H9 (cell line): Measurements from ENCODE around the gene RCN2. TPM values are rescaled to one million over a fixed set of nuclear protein-coding genes. Genes with fewer than 3 reads are reported as not detected.
A peak's percentile ranks its signal among the peaks of the same experiment; 100 is the strongest.

ENCODE experiments used
- DNase-seq: peaks from one replicate; pipeline ENCODE4 v3.0.0-alpha.2; 2017
- H2AFZ ChIP-seq: one replicate; pipeline ENCODE4 v1.6.1; 2013; ENCODE audit warnings: mild to moderate bottlenecking, low read length, control low read depth, moderate library complexity
- H2AK5ac ChIP-seq: 2 replicates; pipeline ENCODE4 v1.6.1; 2013; ENCODE audit warnings: low read length, control low read depth, mixed read lengths; ENCODE audit not compliant: insufficient read length
- H2BK120ac ChIP-seq: one replicate; pipeline ENCODE4 v1.6.1; 2013; ENCODE audit warnings: low read depth, mild to moderate bottlenecking, low read length, control low read depth, inconsistent platforms; ENCODE audit not compliant: poor library complexity, severe bottlenecking
- H2BK12ac ChIP-seq: 2 replicates; pipeline ENCODE4 v1.6.1; 2013; ENCODE audit warnings: low read length, control low read depth, mixed read lengths, low read depth; ENCODE audit not compliant: insufficient read length
- H2BK15ac ChIP-seq: 2 replicates; pipeline ENCODE4 v1.6.1; 2013; ENCODE audit warnings: low read depth, low read length, control low read depth
- H2BK20ac ChIP-seq: one replicate; pipeline ENCODE4 v1.6.1; 2013; ENCODE audit warnings: low read depth, mild to moderate bottlenecking, low read length, control low read depth, inconsistent platforms; ENCODE audit not compliant: poor library complexity, severe bottlenecking
- H2BK5ac ChIP-seq: 2 replicates; pipeline ENCODE4 v1.6.1; 2013; ENCODE audit warnings: low read length, control low read depth, mixed read lengths; ENCODE audit not compliant: insufficient read length
- H3K14ac ChIP-seq: 2 replicates; pipeline ENCODE4 v1.6.1; 2013; ENCODE audit warnings: low read length, control low read depth; ENCODE audit not compliant: insufficient read depth
- H3K18ac ChIP-seq: 2 replicates; pipeline ENCODE4 v1.6.1; 2013; ENCODE audit warnings: low read depth, mild to moderate bottlenecking, mixed read lengths, low read length, control low read depth; ENCODE audit not compliant: insufficient read length
- H3K23ac ChIP-seq: 2 replicates; pipeline ENCODE4 v1.6.1; 2013; ENCODE audit warnings: low read length, control low read depth, mixed read lengths, low read depth; ENCODE audit not compliant: insufficient read length
- H3K23me2 ChIP-seq: 2 replicates; pipeline ENCODE4 v1.6.1; 2013; ENCODE audit warnings: low read depth, mild to moderate bottlenecking, mixed read lengths, low read length, control low read depth; ENCODE audit not compliant: insufficient read length, poor library complexity, severe bottlenecking
- H3K27ac ChIP-seq: 2 replicates; pipeline ENCODE4 v1.5.1; 2013; ENCODE audit warnings: low read length, control low read depth, mixed read lengths, low read depth; ENCODE audit not compliant: insufficient read length
- H3K27me3 ChIP-seq: 2 replicates; pipeline ENCODE4 v1.6.1; 2013; ENCODE audit warnings: low read length, control low read depth, inconsistent platforms; ENCODE audit not compliant: insufficient read depth
- H3K4ac ChIP-seq: 2 replicates; pipeline ENCODE4 v1.6.1; 2013; ENCODE audit warnings: low read depth, mild to moderate bottlenecking, control low read depth, inconsistent platforms, low read length, moderate library complexity
- H3K4me1 ChIP-seq: 2 replicates; pipeline ENCODE4 v1.6.1; 2013; ENCODE audit warnings: low read length, control low read depth, inconsistent platforms; ENCODE audit not compliant: insufficient read depth
- H3K4me2 ChIP-seq: 2 replicates; pipeline ENCODE4 v1.6.1; 2013; ENCODE audit warnings: low read length, control low read depth, mixed read lengths; ENCODE audit not compliant: insufficient read length, insufficient read depth
- H3K56ac ChIP-seq: 2 replicates; pipeline ENCODE4 v1.6.1; 2013; ENCODE audit warnings: low read depth, mild to moderate bottlenecking, mixed read lengths, low read length, control low read depth; ENCODE audit not compliant: insufficient read length
- H3K79me1 ChIP-seq: 2 replicates; pipeline ENCODE4 v1.6.1; 2013; ENCODE audit warnings: low read depth, mild to moderate bottlenecking, moderate library complexity, low read length, control low read depth, inconsistent platforms; ENCODE audit not compliant: insufficient read depth, poor library complexity, severe bottlenecking
- H3K79me2 ChIP-seq: 2 replicates; pipeline ENCODE4 v1.6.1; 2013; ENCODE audit warnings: low read length, control low read depth, inconsistent platforms; ENCODE audit not compliant: insufficient read depth
- H3K9ac ChIP-seq: 2 replicates; pipeline ENCODE4 v1.6.1; 2013; ENCODE audit warnings: low read length, control low read depth, mixed read lengths; ENCODE audit not compliant: insufficient read length; ENCODE audit errors: extremely low read depth
- H3K9me3 ChIP-seq: one replicate; pipeline ENCODE4 v1.6.1; 2013; ENCODE audit warnings: low read depth, low read length, inconsistent platforms; ENCODE audit not compliant: control insufficient read depth
- H3T11ph ChIP-seq: one replicate; pipeline ENCODE4 v1.6.1; 2013; ENCODE audit warnings: mild to moderate bottlenecking, low read length, control low read depth, inconsistent platforms
- H4K20me1 ChIP-seq: one replicate; pipeline ENCODE4 v1.6.1; 2013; ENCODE audit not compliant: control insufficient read depth, insufficient read length, insufficient read depth
- H4K5ac ChIP-seq: 2 replicates; pipeline ENCODE4 v1.6.1; 2013; ENCODE audit warnings: low read depth, mild to moderate bottlenecking, mixed read lengths, low read length, control low read depth; ENCODE audit not compliant: insufficient read length
- H4K8ac ChIP-seq: replicated peaks from 2 replicates; pipeline ENCODE4 v1.6.1; 2013; ENCODE audit warnings: low read length, control low read depth, mixed read lengths, low read depth; ENCODE audit not compliant: insufficient read length
- H4K91ac ChIP-seq: 2 replicates; pipeline ENCODE4 v1.6.1; 2013; ENCODE audit warnings: low read depth, mild to moderate bottlenecking, moderate library complexity, mixed read lengths, low read length, control low read depth; ENCODE audit not compliant: insufficient read length
- H3K27ac Mint-ChIP-seq, 3 experiments: 2 replicates in 2 of 3; 3 replicates in 1 of 3; pipeline ENCODE4 v1.8.0; 2020 to 2021; ENCODE audit warnings: mixed read lengths in 3 of 3, mild to moderate bottlenecking in 1 of 3, moderate library complexity in 1 of 3
- H3K27me3 Mint-ChIP-seq: 2 replicates; pipeline ENCODE4 v1.8.0; 2021; ENCODE audit warnings: low read depth, mild to moderate bottlenecking, moderate library complexity, mixed read lengths
- H3K36me3 Mint-ChIP-seq, 3 experiments: 2 replicates in 2 of 3; 3 replicates in 1 of 3; pipeline ENCODE4 v1.8.0; 2020 to 2021; ENCODE audit warnings: low read depth in 3 of 3, mixed read lengths in 3 of 3; ENCODE audit not compliant: insufficient read depth in 1 of 3
- H3K4me1 Mint-ChIP-seq, 2 experiments: 2 replicates each; pipeline ENCODE4 v1.8.0; 2020; ENCODE audit warnings: mixed read lengths in 2 of 2
- H3K4me3 Mint-ChIP-seq, 2 experiments: 2 replicates in 1 of 2; 3 replicates in 1 of 2; pipeline ENCODE4 v1.8.0; 2020 to 2021; ENCODE audit warnings: mild to moderate bottlenecking in 2 of 2, mixed read lengths in 2 of 2, moderate library complexity in 1 of 2
- H3K9me3 Mint-ChIP-seq, 2 experiments: 2 replicates in 1 of 2; 3 replicates in 1 of 2; pipeline ENCODE4 v1.8.0; 2020; ENCODE audit warnings: mild to moderate bottlenecking in 2 of 2, mixed read lengths in 2 of 2, moderate library complexity in 1 of 2
- CTCF ChIP-seq: fragments of 200-600 bp; sonication (generic); conservative IDR thresholded peaks from 3 replicates; pipeline ENCODE4 v1.8.0; 2021; ENCODE audit warnings: antibody characterized with exemption, mild to moderate bottlenecking
- WGBS: extraction: QIAGEN DNeasy Blood & Tissue Kit; methylation state at CpG from one replicate; pipeline ENCODE4 v1.1.7; 2013; ENCODE audit warnings: missing lambda C conversion rate, low lambda C conversion rate, mixed read lengths; ENCODE audit not compliant: insufficient read length; ENCODE audit errors: extremely low coverage; 5-methylcytosine and 5-hydroxymethylcytosine counted together
- total RNA-seq: library from RNA; stranded (reverse); gene quantifications from 2 replicates; pipeline ENCODE4 v1.2.1, GENCODE V29; 2021

Gene RCN2
- total RNA-seq, 1 experiment from 2014 or later, result 139 TPM

GRCh38 chr15:76967067-76967466, 35.5 kb downstream of the RCN2 start:
- Histone ChIP-seq H3K4me1 (no peaks in the 10 kb centered on the region), H3K79me2 (no peaks in the 10 kb centered on the region), H3K9ac (no peak overlapping the region), H3K27me3 (no peaks in the 10 kb centered on the region), H3K79me1 (no peaks in the 10 kb centered on the region), H2AFZ (no peak overlapping the region), H3K9me3 (no peaks in the 10 kb centered on the region), H2BK15ac (no peak overlapping the region), H3K23ac (no peak overlapping the region), H3K4ac (no peak overlapping the region), H3T11ph (peak overlapping the region; percentile 19), H2BK12ac (no peak overlapping the region), H2AK5ac (no peak overlapping the region), H4K5ac (no peak overlapping the region), H4K20me1 (no peaks in the 10 kb centered on the region), H4K8ac (no peak overlapping the region), H3K18ac (no peak overlapping the region), H3K14ac (no peak overlapping the region), H3K4me2 (no peak overlapping the region), H3K56ac (no peak overlapping the region), H3K27ac (no peak overlapping the region), H2BK20ac (no peak overlapping the region), H4K91ac (no peak overlapping the region), H2BK120ac (no peak overlapping the region), H3K23me2 (no peaks in the 10 kb centered on the region), H2BK5ac (no peak overlapping the region)
- no peak for DNase-seq
- no CpG with 5 or more reads among the region's 4 CpGs for WGBS
- no peak overlapping the region for H3K4me3 Mint-ChIP-seq
- peaks cover 4 to 15% of the 10 kb centered on the region in 2 experiments; a peak in 2 of 4 replicates for H3K4me1 Mint-ChIP-seq
- no peaks in the 10 kb centered on the region for H3K36me3 Mint-ChIP-seq
- H3K27ac Mint-ChIP-seq, result no peak overlapping the region; a peak in 1 of 7 replicates
- no peak for TF ChIP-seq CTCF
- H3K9me3 Mint-ChIP-seq, result no peaks in the 10 kb centered on the region
- H3K27me3 Mint-ChIP-seq, result peaks cover 3% of the 10 kb centered on the region; the same call in 1 of the 2 replicates
